Activated CD4-positive, alpha-beta T cell treated with anti-CD3 and anti-CD28 coated beads, Interleukin-2, Interleukin-4, amounts not matched to agents 100 ng/mL and 50 ng/mL, durations not matched to agents 16 hours and 8 hours (primary cell): ENCODE data around the gene DLX4.
A peak's percentile ranks its signal among the peaks of the same experiment; 100 is the strongest.

ENCODE experiments used
- DNase-seq: peaks from one replicate; pipeline ENCODE4 v3.0.0-alpha.2; 2020; ENCODE audit warnings: low spot score

Gene DLX4

DNA sequence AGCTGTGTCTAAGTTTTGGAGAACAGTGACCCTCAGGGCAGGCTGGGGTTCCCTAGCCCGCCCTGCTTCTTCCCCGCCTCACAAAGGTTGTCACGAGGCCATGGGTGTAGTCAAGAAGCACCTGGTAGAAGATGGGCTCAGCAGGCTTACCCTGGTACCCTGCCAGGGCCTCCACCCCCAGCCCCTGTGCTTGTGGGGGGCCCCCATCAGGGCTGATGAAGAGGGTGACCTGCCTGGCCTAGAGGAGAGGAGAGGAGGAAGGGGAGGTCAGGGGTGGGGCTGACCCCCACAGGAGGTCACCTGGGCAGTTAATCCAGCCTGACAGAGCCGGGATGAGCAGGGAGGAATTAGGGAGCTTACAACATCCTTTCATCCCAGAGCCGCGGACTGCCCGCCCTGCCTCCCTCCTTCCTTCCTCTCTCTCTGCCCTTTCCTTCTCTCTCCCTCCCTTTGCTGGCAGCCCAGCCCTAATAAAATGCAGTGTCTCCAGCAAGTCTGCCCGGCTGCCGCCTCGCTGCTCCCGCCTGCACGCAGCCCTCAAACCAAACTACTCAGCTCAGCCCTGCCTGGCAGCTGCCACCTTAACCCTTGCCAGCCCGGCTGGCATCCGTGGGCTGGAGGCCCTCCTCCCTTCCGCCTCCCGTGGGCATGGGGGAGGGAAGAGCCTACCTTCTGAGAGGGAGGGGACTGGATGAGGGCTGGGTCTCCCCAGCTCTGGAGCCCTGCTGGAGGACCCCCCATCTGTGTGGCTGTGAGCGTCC lies 18.9 kb downstream of the DLX4 start:
- DNase-seq = no peak

GRCh38 chr17:49989518-49989880 lies 20.5 kb downstream of the DLX4 start:
- no peak for DNase-seq

DNA sequence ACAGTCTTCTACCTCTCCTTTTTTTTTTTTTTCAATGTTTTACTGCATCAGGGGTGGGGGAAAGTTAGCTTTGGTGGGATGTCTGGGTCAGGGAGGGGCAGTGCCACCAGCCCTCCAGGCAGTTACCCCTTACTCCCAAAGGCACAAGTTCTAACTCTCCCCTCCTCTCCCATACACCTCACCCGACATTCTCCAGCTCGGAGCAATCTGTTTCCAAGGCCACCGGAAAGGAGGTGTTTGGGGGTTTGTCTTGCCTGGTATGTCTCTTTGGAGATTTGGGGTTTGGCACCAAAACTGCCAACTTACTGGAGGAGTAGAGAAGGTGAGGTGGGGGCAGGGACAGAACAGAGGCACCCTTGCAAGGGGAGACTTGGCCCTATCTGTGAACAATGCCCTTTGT lies 21.3 kb downstream of the DLX4 start:
- no peak for DNase-seq

- DNase-seq = no peak
Observed at GRCh38 chr17:49990921-49991320, 21.9 kb downstream of the DLX4 start.

GRCh38 chr17:49991409-49991808 lies 22.4 kb downstream of the DLX4 start:
- DNase-seq = no peak

DNA sequence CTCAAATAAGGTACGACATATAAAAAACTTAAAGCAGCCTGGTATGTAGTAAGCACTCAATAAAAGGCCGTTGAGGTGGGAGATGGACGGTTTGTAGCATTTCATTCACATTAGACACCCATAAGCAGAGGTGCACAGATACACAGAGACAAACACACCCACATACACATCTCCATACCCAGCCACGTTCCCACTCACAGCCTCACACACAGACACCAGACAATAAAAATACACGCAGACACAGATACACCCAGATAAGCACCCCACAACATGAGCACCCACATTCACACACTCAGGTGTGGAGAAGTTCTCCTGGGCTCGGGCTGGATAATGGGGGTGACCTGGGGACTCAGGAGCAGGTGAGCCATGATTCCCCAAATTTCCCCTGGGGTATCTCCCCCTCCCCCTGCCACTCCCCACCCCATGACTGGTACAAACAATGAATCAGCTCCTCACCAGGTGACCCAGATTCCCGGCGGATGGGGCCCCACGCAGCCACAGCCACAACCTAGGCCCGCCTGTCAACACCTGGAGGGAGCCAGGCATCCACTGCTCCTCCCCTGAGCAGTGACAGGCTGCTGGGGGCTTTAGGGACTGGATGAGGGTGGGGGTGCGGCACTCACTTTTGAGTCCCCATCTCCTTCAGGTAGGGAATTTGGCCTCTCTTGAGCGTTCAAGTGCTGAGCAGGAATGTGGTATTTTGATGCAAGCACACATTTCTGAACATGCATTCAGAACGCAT lies 23.4 kb downstream of the DLX4 start:
- DNase-seq = no peak

DNA sequence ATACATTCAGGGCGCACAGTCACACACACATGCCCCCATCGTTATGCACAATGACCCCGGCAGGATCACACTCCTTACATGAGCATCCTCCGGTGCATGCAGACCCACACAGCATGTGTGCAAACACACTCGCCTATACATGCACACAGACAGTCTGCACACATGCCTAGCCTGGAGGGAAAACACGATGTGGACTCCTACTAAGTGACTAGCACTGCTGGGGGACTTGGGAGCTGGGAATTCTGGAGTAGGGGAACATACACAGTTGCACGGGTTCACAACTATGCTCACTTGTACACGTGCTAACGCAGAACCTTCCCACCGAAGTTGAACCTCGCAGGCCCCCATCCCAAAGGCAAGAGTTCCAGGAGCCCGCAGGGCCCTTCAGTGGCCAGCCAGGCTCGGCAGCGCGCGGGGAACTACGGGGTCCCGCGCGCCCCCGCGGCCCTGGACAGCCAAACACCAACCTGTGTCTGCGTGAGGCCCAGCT lies 24.0 kb downstream of the DLX4 start:
- DNase-seq = no peak

DNA sequence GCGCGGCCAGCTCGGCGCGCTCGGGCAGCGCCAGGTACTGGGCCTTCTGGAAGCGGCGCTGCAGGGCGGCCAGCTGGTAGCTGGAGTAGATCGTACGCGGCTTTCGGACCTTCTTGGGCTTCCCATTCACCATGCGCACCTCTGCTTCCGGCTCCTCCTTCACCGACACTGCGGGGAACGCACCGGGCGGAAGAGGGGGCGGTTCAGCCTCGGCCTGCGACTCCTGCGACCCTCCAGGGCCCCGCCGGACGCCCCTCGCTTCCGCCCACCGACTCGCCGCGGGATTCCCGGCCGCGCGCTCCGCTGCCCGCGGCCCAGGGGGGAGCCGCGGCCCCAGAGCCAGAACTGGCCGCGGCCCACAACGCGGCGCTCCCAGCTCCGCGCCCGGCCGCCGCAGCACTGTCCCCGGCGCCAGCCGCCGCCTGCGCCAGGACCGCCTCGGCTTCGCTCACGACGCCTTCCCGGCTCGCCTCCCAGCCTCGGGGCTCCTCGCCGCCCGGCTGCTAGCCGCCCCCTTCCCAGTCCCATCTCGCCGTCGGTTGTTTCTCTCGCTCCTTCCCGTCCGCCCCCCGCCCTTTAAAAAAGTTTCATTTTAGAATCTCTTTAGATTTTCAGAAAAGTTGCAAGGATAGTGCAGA lies 24.6 kb downstream of the DLX4 start:
- DNase-seq = no peak

DNA sequence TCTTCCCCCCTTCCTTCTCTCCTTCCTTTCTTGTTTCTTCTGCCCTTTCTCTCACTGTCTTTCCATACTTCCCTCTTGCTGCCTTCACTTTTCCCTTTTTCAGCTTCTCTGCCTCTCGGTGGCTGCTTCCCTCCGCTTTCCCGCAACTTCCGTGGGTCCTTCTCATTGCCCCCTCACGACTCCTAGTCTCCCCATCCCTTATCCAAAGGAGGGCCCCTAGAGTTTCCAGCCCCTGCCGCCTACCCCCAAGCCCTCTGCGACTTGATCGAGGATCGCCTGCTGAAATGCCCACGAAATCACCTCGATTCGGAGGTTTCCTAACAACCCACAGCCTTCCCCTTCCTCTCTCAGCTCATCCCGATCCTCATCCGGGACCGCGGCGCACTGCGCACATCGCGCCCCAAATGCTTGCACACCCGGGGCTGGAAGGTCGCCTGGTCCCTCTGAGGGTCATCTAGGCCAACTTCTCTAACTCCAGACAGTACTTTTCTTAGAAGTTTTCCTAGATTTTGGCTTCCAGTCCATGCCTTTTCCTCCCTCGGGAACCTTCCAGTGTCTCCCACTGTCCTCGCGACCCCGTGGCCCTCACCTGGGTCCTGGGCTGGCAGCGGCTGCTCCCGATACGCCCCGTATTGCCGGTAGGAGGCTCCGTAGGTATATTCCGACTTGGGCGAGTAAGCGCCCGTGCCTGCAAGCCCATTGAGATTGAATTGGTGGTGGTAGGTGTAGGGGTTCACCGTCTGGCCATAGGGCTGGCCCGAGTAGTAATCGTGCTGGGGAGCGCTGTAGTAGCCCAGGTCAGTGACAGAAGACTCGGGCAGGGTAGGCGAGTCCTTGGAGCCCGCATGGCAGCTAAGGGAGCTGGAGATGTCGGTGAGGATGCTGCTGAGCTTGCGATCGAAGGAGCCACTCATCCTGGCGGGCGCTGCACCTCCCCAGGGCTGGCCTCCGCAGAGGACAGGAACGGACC lies 25.4 kb downstream of the DLX4 start:
- no peak for DNase-seq

DNA sequence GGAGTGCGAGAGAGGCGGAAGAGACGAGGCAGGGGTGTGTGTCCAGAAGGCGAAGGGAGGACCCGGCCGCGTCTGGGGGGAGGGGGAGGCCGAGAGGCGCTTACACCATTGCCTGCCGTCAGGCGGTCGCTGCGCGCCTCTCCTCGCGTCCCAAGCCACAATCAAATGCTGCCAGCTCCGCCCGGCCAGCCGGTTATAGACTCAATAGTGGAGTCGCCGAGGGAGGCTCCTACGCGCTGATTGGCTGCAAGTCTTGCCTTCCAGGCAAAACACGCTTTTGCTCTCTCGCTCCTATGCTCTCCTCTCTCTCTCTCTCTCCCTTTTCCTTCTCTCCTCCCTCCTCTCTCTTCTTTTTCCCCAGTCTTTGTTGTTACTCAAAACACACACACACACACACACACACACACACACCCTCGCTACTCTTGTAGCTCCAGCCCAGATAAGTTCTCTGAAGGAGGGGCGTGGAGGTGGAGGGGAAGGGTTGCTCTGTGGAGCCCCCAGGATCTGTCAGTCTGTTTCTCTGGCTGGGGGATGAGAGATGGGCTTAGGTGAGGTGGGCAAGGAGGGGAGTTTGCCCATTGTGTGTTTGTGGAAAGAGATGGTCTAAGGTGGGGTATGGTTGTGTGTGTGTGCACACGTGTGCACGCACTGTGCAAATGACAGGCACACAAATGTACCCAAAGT lies 26.2 kb downstream of the DLX4 start, which contains the start of gene DLX3:
Gene DLX3, minus strand, starts transcription at position 170 of the 684 bp plus-strand sequence. CDS start 226 bp downstream, outside the sequence.
- DNase-seq = peak; percentile 21

DNA sequence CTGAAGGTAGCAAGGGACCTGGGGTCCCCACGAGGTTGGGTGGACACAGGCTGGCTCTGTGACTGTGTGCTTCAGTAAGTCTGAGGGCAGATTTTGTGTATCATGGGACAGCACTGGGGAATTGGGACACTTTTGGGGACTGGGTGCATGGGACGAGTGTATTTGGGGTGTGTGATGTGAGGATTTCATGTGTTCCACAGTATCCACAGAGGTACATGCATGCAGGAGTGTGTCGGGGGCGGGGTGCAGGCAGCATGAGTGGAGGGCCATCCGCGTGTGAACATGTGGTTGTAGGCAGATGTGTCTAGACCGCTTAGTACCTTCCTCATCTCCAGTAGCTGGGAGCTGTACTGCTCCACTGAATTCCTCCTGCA lies 27.1 kb downstream of the DLX4 start:
- DNase-seq = no peak

- DNase-seq = peak; percentile 57
Observed at GRCh38 chr17:49996495-49997300, 27.7 kb downstream of the DLX4 start.

- no peak for DNase-seq
Observed at GRCh38 chr17:49997301-49997650, 28.3 kb downstream of the DLX4 start.

DNA sequence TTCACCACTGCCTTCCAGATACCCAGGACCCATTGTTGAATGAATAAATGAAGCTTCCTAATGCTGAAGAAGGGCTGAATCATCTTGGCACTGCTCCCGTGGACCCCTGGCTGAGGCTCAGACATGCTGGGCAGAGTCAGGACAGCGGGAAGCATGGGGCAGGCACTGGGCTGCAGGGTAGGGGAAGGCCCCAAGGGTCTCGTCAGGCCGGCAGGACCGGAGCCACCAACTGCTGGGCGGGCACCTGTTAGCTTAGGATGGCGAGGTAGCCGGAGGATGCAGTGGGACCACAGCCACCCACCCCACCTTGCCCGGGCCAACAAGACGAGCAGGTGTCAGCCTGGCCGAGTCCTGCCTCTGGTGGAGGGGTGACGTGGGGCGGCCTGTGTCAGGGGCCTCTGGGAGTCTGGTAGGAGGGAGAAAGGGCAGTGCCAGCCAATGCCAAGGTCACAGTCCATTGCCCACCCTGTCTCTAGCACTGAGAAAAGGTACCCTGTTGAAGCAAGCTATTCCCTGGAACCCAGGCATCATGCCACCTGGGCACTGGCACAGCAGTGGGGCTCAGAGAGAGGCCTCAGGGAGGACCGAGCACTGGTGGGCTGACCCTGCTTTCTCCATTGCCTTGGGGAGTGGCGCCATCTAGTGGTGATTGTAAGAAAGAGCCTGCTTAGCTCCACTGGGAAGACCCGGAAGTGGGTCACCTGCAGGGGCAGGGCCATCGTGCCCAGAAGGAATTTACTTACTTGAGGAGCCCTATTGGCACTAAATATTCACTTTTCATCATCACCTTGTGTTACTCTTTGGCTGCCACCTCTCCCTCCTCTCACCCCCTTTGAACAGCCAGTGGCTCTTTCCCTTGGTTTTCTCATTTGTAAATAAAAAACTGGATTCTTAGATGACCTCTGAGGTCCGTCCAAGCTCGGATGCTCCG lies 29.0 kb downstream of the DLX4 start:
- peak; percentile 88 for DNase-seq

- no peak for DNase-seq
Observed at GRCh38 chr17:49998836-49999511, 30.0 kb downstream of the DLX4 start.

DNA sequence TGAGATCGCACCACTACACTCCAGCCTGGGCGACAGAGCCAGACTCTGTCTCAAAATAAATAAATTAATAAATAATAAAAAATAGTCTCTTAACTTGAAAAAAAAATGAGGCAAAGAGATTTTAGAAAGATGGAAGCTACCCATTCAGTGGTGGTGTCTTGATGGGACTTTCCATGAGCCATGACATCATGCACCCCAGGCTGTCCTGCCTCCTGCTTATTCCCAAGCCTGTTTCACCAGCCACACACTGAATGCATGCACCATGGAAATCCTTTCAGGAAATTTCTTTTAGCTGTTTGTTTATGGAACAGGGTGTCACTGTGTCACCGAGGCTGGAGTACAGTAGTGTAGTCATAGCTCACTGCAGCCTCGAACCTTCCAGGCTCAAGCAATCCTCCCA lies 34.9 kb downstream of the DLX4 start:
- no peak for DNase-seq

GRCh38 chr17:50009282-50009681 lies 40.3 kb downstream of the DLX4 start:
- DNase-seq = no peak

DNA sequence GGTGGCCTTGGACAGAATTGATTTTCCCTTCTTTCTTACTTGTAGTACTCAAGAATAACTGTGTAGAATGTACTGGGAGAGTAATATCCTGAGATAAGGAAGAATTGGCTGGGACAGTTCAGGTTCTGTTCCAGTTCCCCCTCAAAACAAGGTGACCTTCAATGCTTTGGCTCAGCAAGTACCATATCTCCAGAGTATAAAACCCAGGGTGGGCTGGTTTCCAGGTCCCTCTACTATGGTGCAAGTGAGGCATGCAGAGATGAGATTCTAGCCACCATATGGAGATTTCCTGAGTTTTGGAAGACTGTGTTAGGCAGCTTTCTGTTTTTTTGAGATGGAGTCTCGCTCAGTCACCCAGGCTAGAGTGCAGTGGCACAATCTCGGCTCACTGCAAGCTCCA lies 44.1 kb downstream of the DLX4 start:
- no peak for DNase-seq
